ENCODE data around the gene TNRC6C. TPM values are rescaled to one million over a fixed set of nuclear protein-coding genes. Genes with fewer than 3 reads are reported as not detected.

Gene TNRC6C
- total RNA-seq, 4 donors from 2014 or later, result 2.6 to 10.9 (median 4.7) TPM

DNA sequence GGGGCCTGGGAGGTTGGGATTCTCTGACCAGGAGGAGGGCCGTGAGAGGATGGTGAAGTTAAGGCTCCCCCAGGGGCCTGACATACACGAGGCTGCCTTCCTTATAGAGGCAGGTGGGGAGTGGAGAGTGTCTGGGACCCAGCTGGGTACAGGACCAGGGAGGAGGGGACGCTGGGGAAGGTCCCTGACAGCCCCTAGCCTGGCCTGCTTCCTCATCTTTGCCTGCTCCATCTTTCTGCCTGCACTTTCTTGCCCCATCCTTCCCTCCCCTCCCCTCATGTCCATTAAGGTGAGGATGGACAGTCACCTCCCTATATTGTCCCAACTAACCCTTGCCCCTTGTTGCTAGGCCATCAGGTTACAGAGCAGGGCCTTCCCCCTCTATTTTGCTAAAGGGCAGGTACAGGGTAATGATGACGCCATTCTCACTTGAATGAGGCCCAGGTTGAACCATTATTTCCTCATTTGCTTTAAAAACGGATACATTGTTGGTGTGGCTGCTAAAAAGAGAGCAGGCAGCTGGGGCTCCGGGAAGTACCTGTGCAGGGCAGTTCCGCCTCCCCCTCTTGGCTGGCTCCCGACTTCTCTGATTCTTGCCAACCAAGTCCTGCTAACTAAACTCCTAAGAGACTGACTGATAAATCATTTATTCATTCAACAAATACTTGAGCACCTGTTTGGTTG is 189.0 kb downstream of the TNRC6C start:
- intact Hi-C loops (cut with DNase I), result no loop called here
- no peaks in the 10 kb centered on the region for H3K36me3 ChIP-seq
- no peak for TF ChIP-seq POLR2A (IDR thresholded peaks at IDR 0.05)
- TF ChIP-seq, protein P1, sequence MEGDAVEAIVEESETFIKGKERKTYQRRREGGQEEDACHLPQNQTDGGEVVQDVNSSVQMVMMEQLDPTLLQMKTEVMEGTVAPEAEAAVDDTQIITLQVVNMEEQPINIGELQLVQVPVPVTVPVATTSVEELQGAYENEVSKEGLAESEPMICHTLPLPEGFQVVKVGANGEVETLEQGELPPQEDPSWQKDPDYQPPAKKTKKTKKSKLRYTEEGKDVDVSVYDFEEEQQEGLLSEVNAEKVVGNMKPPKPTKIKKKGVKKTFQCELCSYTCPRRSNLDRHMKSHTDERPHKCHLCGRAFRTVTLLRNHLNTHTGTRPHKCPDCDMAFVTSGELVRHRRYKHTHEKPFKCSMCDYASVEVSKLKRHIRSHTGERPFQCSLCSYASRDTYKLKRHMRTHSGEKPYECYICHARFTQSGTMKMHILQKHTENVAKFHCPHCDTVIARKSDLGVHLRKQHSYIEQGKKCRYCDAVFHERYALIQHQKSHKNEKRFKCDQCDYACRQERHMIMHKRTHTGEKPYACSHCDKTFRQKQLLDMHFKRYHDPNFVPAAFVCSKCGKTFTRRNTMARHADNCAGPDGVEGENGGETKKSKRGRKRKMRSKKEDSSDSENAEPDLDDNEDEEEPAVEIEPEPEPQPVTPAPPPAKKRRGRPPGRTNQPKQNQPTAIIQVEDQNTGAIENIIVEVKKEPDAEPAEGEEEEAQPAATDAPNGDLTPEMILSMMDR (IDR thresholded peaks at IDR 0.05), result no peak
- peaks cover 26 to 81% (median 40%) of the 10 kb centered on the region in 3 donors for H3K4me1 ChIP-seq
- no peaks in the 10 kb centered on the region for H3K27me3 ChIP-seq
- H3K27ac ChIP-seq, result peak overlapping the region in 2 of 4 donors; percentile 15 to 31
- H3K9me3 ChIP-seq, result no peaks in the 10 kb centered on the region
- 46 to 49% methylated on average over 5 to 6 of the region's 8 CpGs for WGBS, 2 donors
- no peak overlapping the region for H3K4me3 ChIP-seq
- DNase-seq, result no peak

DNA sequence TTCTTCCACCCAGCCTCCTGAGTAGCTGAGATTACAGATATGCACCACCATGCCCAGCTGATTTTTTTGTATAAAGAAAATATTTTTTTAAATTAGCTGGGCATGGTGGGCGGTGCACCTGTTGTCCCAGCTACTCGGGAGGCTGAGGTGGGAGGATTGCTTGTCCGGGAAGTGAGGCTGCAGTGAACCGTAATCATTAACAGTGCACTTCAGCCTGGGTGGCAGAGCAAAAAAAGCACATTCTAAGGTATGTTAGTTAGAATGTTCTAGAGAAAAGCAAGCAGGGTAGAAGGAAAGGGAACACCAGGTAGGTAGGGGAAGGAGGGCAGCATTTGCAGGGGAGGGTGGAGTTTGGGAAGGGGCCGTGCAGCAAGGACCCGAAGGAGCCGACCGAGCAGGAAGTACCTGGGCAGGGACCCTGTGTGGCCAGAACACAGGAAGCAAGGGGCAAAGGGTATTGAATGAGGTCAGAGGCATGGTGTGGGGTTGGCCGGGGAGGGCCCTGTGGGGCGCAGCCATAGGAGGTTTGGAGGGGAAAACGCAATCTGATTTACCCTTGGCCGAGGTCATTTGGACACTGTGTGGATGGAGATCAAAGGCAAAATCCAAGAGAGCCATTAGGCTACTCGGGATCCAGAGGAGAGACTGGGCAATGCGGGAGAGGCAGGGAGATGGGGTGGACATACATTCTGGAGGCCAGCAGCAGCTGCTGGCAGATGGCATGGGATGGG is 189.9 kb downstream of the TNRC6C start:
- Histone ChIP-seq H3K27ac (no peak overlapping the region), H3K27me3 (no peaks in the 10 kb centered on the region), H3K4me1 (peaks cover 24 to 71% (median 37%) of the 10 kb centered on the region in 3 donors), H3K9me3 (no peaks in the 10 kb centered on the region), H3K4me3 (no peak overlapping the region), H3K36me3 (no peaks in the 10 kb centered on the region)
- no peak for DNase-seq
- TF ChIP-seq, protein P1 (IDR thresholded peaks at IDR 0.05), result no peak
- no peak for TF ChIP-seq POLR2A (IDR thresholded peaks at IDR 0.05)
- WGBS, 2 donors, result 78 to 85% methylated on average over 14 of the region's 14 CpGs
- intact Hi-C loops (cut with DNase I), result no loop called here

DNA sequence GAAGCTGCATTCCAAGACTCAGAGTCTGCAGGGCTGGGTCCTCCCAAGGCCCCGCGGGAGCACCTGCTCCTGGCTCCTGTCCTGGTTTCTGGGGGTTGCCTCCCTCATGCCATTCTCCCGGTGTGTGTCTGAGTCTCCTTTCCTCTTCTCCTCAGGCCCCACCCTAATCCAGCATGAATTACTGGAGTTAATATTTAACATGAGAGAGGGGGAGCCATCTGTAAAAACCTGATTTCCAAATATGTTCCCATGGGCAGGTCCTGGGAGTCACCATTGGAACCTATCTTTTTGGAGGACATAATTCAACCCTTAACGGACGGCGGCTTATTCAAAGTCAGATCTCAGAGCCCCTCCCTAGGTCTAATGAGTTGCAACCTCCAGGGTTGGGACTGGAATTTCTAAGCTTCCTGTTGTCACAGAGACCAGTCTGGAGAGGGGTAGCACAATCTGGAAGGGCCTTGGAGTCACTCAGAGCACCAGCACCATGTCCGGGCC is 193.1 kb downstream of the TNRC6C start:
- Histone ChIP-seq H3K4me1 (peaks cover 4 to 58% (median 10%) of the 10 kb centered on the region in 3 donors), H3K27ac (peak overlapping the region in 2 of 4 donors; percentile 71 to 74), H3K27me3 (no peaks in the 10 kb centered on the region), H3K4me3 (no peak overlapping the region), H3K36me3 (no peaks in the 10 kb centered on the region), H3K9me3 (no peaks in the 10 kb centered on the region)
- intact Hi-C loops (cut with DNase I), result no loop called here
- TF ChIP-seq, protein P1 (IDR thresholded peaks at IDR 0.05), result no peak
- TF ChIP-seq POLR2A (IDR thresholded peaks at IDR 0.05), result no peak
- DNase-seq, result no peak
- WGBS, 2 donors, result 44 to 54% methylated on average over 4 to 6 of the region's 7 CpGs

DNA sequence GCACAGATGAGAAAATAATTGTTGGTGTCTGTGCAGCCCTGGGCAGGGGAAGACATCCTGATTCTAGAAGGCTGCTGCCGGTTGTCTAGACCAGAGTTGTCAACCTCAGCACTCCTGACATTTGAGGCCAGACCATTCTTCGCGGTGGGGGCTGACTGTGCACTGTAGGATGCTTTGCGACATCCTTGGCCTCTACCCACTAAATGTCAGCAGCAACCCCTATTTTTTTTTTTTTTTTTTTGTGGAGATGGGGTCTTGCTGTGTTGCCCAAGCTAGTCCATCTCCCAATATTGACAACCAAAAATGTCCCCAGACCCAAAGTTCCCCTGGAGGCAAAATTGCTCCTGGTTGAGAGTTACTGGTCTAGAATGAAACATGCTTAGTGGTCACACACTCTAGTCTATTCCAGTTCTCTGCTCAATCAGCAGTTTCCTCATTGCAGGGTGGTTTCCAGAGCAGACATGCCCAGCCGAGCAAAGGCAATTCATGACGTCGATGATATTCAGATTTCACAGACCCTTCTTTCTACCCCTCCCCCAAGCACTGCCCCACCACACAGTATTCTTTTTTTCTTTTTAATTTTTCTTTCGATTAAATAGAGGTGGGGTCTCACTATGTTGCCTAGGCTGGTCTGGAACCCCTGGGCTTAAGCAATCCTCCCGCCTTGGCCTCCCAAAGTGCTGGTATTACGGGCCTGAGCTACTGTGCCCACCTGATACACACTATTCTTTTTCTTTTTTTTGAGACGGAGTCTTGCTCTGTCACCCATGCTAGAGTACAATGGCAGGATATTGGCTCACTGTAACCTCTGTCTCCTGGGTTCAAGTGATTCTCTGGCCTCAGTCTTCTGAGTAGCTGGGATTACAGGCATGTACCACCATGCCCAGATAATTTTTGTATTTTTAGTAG is 196.7 kb downstream of the TNRC6C start:
- Histone ChIP-seq H3K27ac (peak overlapping the region in 2 of 4 donors; percentile 29 to 30), H3K9me3 (no peaks in the 10 kb centered on the region), H3K27me3 (no peaks in the 10 kb centered on the region), H3K4me3 (no peak overlapping the region), H3K4me1 (peaks cover 7 to 55% (median 11%) of the 10 kb centered on the region in 3 donors), H3K36me3 (no peaks in the 10 kb centered on the region)
- no peak for DNase-seq
- intact Hi-C loops (cut with DNase I), result no loop called here
- WGBS, 2 donors, result 66 to 70% methylated on average over 11 of the region's 11 CpGs
- TF ChIP-seq, protein P1 (IDR thresholded peaks at IDR 0.05), result no peak
- TF ChIP-seq POLR2A (IDR thresholded peaks at IDR 0.05), result no peak

Small RNA genes lying within 50 kb of the gene (small RNA-seq; reads per million reads assigned to genes)
- gene RNU1-80P (0 reads per million in 4 donors), gene RNU6-625P (0 reads per million in 4 donors)

Other genes with a start within 250 kb of the TNRC6C start
- 10 to 100 TPM; 13.3 to 39.6 (median 32.2) TPM for gene TMC6, start 170.1 kb downstream of the TNRC6C start, total RNA-seq
- gene TMC8, start 172.1 kb downstream of the TNRC6C start, total RNA-seq, result 1 to 10 TPM in 3 of 4 donors, under 1 TPM in 1; 1.00 to 5.7 (median 1.5) TPM
- gene C17orf99, start 187.7 kb downstream of the TNRC6C start, total RNA-seq, result under 1 TPM in 2 of 4 donors, not detected in 2; 0.19 to 0.21 TPM
- 10 to 100 TPM; 41.2 to 93.9 (median 75.7) TPM for gene SYNGR2, start 209.9 kb downstream of the TNRC6C start, total RNA-seq
- gene TK1, start 228.3 kb downstream of the TNRC6C start, total RNA-seq, result 10 to 100 TPM; 11.3 to 57.7 (median 34.3) TPM
- gene AFMID, start 228.7 kb downstream of the TNRC6C start, total RNA-seq, result 10 to 100 TPM; 16.5 to 44.3 (median 30.3) TPM